ENCODE results near the gene TMEM198.

Gene TMEM198

DNA sequence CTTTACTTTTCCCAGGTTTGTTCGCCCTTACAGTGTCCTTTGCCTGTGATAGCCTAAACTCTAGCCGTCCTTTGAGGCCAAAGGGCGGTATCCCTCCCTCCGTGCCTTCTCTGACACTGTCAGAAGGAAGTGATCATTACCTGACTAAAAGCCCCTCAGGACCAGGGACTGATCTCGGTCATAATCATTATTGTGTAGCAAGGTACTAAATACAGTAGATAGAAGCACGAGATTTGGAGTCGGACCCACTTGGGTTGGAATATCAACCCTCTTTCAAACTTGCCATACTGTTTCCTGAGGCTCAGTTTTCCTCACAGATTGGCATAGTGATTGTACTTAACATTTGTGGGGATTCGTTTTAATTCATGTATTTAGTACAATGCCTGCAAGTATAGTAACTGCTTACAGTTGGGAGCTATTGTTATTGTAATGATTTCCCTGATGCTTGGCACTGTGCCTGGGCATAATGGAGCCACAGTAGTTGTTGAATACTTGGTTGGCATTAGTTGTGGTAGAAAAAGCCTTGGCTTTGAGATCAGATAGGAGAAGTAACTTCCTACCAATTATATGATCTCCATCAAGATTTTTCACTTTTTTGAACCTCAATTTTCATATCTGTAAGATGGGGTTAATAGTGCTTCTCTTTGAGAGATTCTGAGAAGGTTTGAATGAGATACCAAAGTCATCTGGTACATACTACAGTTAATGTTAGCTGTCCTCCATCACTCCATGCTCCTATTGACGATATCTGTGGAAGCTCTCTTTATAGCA, 54.7 kb downstream of the TMEM198 start:
- Mint-ChIP-seq H3K4me1 (peaks cover 39% of the 10 kb centered on the region), H3K9me3 (no peaks in the 10 kb centered on the region), H3K27me3 (ENCODE audit: low read depth) (no peaks in the 10 kb centered on the region), H3K4me3 (peak overlapping the region; percentile 95 to 97 (median 97)), H3K27ac (peak overlapping the region; percentile 100), H3K36me3 (ENCODE audit: low read depth) (peaks cover 15% of the 10 kb centered on the region)
- TF ChIP-seq CTCF (IDR thresholded peaks at IDR 0.05; ENCODE audit: unreplicated experiment in 3 of 3) = no peak
